Mammary epithelial cell (primary cell): Measurements from ENCODE around the gene CNIH3.

Experiments
- CTCF ChIP-seq, 2 donors: IDR thresholded peaks in 1 of 2; conservative IDR thresholded peaks in 1 of 2; 2 replicates each; pipeline ENCODE4 v1.5.1; 2011 to 2012; ENCODE audit warnings: inconsistent platforms in 2 of 2, low read length in 2 of 2, mild to moderate bottlenecking in 2 of 2, control low read depth in 1 of 2, low read depth in 1 of 2; ENCODE audit not compliant: insufficient read depth in 1 of 2; ENCODE audit errors: extremely low read depth in 1 of 2
- EZH2 ChIP-seq: IDR thresholded peaks from 2 replicates; pipeline ENCODE4 v1.6.1; 2012; ENCODE audit warnings: low read length, inconsistent platforms, borderline replicate concordance

- TF ChIP-seq CTCF (conservative IDR thresholded peaks at IDR 0.05 in 1 of 2, IDR thresholded peaks at IDR 0.05 in 1 of 2; ENCODE audit: extremely low read depth in 1 of 2, insufficient read depth in 1 of 2, low read depth in 1 of 2, low read length in 2 of 2) (no peak), EZH2 (no peak)
Measured at GRCh38 chr1:224583774-224584173, 32.3 kb upstream of the CNIH3 start.
